ENCODE measurements around the gene SNX12.
A peak's percentile ranks its signal among the peaks of the same experiment; 100 is the strongest.

The SNX12 gene

DNA sequence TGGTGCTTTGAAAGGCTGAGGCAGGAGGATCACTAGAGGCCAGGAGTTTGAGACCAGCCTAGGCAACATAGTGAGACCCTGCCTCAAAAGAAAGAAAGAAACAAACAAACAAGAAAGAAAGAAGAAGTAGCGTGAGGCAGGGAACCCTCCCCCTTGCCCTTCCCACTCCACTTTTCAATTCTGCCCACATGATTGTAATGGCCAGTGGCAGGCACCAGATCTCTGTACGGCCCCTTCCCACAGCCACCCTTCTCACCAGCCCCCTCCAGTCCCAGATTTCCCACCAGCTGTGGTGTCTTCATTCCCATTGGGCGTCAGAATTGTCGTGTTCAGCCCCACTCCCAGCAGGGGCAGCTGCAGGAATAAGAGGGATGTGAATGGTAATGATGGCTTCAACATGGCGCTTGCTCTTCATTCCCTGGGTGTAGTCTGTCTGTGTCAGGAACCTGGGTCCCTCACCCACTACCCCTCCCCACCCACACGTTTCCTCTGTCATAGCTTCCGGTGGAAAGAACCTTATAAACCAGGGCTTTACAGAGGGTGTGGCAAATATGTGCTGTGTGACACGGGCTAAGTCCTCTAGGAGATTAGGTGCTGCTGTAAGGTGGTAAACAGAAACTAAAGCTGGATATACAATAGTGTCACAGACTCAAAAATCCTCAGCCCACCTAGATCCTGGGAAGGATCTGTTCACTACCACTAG, 43.2 kb upstream of the SNX12 start, which contains the start of gene IL2RG:
TSS of gene IL2RG (minus strand) at position 437 of the 703 bp plus-strand sequence. CDS start at position 399, 38 bp downstream.
- Histone ChIP-seq H3K4me3 (replicated peaks; ENCODE audit: insufficient read depth, low read length) (no peak within 1 kb of the TSS), H3K27ac (replicated peaks) (peak within 1 kb of the TSS; percentile 84), H3K27me3 (ENCODE audit: insufficient read depth, poor library complexity, severe bottlenecking) (no peaks in the 10 kb centered on the region)
- TF ChIP-seq GABPA (IDR thresholded peaks at IDR 0.05; ENCODE audit: low read depth) = no peak
- TF ChIP-seq POLR2AphosphoS5 (IDR thresholded peaks at IDR 0.05; ENCODE audit: low read depth) = peak; percentile 54
- peak in 1 of 2 experiments; percentile 74 for DNase-seq (ENCODE audit: low read depth in 1 of 2, low spot score in 1 of 2)

DNA sequence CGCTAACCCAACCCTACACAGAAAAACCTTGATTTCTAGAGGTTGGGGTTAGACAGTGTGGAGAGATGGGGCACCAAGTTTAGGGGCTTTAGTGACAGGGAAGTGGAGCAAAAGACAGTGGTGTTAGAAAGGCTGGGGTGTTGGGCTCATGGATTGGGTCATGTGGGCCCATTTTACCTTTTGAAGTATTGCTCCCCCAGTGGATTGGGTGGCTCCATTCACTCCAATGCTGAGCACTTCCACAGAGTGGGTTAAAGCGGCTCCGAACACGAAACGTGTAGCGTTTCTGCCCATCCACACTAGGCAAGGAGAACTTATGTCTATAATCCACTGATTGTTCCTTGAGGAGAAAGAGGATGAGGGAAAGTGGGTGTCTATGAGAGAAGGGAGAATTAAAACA, 40.9 kb upstream of the SNX12 start:
- no peak for DNase-seq (ENCODE audit: low read depth in 1 of 2, low spot score in 1 of 2)
- TF ChIP-seq SPI1 (IDR thresholded peaks at IDR 0.05; ENCODE audit: borderline replicate concordance, low read depth) (no peak), CTCF (IDR thresholded peaks at IDR 0.05; ENCODE audit: insufficient read depth, low read length) (no peak), GABPA (IDR thresholded peaks at IDR 0.05; ENCODE audit: low read depth) (no peak), POLR2AphosphoS5 (IDR thresholded peaks at IDR 0.05; ENCODE audit: low read depth) (no peak)
- TF ChIP-seq, protein P1, sequence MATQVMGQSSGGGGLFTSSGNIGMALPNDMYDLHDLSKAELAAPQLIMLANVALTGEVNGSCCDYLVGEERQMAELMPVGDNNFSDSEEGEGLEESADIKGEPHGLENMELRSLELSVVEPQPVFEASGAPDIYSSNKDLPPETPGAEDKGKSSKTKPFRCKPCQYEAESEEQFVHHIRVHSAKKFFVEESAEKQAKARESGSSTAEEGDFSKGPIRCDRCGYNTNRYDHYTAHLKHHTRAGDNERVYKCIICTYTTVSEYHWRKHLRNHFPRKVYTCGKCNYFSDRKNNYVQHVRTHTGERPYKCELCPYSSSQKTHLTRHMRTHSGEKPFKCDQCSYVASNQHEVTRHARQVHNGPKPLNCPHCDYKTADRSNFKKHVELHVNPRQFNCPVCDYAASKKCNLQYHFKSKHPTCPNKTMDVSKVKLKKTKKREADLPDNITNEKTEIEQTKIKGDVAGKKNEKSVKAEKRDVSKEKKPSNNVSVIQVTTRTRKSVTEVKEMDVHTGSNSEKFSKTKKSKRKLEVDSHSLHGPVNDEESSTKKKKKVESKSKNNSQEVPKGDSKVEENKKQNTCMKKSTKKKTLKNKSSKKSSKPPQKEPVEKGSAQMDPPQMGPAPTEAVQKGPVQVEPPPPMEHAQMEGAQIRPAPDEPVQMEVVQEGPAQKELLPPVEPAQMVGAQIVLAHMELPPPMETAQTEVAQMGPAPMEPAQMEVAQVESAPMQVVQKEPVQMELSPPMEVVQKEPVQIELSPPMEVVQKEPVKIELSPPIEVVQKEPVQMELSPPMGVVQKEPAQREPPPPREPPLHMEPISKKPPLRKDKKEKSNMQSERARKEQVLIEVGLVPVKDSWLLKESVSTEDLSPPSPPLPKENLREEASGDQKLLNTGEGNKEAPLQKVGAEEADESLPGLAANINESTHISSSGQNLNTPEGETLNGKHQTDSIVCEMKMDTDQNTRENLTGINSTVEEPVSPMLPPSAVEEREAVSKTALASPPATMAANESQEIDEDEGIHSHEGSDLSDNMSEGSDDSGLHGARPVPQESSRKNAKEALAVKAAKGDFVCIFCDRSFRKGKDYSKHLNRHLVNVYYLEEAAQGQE (IDR thresholded peaks at IDR 0.05; ENCODE audit: insufficient replicate concordance, low read depth) = no peak
- H3K4me3 ChIP-seq (replicated peaks; ENCODE audit: insufficient read depth, low read length) = no peak overlapping the region
- H3K27me3 ChIP-seq (ENCODE audit: insufficient read depth, poor library complexity, severe bottlenecking) = no peaks in the 10 kb centered on the region
- peak overlapping the region; percentile 84 for H3K27ac ChIP-seq (replicated peaks)

- peak in 1 of 2 experiments; percentile 79 for DNase-seq (ENCODE audit: low read depth in 1 of 2, low spot score in 1 of 2)
- peak; percentile 71 for TF ChIP-seq POLR2AphosphoS5 (IDR thresholded peaks at IDR 0.05; ENCODE audit: low read depth)
- no peak for TF ChIP-seq SPI1 (IDR thresholded peaks at IDR 0.05; ENCODE audit: borderline replicate concordance, low read depth)
- TF ChIP-seq CTCF (IDR thresholded peaks at IDR 0.05; ENCODE audit: insufficient read depth, low read length) = no peak
- no peak for TF ChIP-seq GABPA (IDR thresholded peaks at IDR 0.05; ENCODE audit: low read depth)
- H3K27me3 ChIP-seq (ENCODE audit: insufficient read depth, poor library complexity, severe bottlenecking) = no peaks in the 10 kb centered on the region
- no peak overlapping the region for H3K4me3 ChIP-seq (replicated peaks; ENCODE audit: insufficient read depth, low read length)
- peak overlapping the region; percentile 84 for H3K27ac ChIP-seq (replicated peaks)
These were observed 39.7 kb upstream of the SNX12 start for GRCh38 chrX:71107762-71108360.

DNA sequence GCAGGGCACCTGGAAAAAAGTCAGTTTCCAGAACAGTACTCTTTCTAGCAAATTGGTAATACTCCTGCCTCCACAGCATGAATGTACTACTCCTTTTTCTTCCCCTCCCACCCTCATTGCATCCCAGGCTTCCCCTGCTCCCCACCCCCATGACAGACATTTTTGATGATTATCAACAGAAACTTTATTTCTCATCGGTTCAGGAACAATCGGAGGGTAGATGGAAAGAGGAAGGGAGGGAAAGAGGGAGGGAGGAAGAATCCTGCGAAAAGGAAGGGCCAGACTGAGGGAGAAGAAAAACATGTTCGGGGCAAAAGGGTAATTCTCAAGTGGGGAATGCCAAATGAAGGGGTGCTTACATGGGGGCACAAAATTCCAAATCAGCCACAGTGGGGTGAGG, 39.1 kb upstream of the SNX12 start:
- TF ChIP-seq CTCF (IDR thresholded peaks at IDR 0.05; ENCODE audit: insufficient read depth, low read length) (no peak), GABPA (IDR thresholded peaks at IDR 0.05; ENCODE audit: low read depth) (no peak), POLR2AphosphoS5 (IDR thresholded peaks at IDR 0.05; ENCODE audit: low read depth) (no peak), SPI1 (IDR thresholded peaks at IDR 0.05; ENCODE audit: borderline replicate concordance, low read depth) (no peak)
- TF ChIP-seq, protein P1 (IDR thresholded peaks at IDR 0.05; ENCODE audit: insufficient replicate concordance, low read depth) = no peak
- Histone ChIP-seq H3K27me3 (ENCODE audit: insufficient read depth, poor library complexity, severe bottlenecking) (no peaks in the 10 kb centered on the region), H3K4me3 (replicated peaks; ENCODE audit: insufficient read depth, low read length) (no peak overlapping the region), H3K27ac (replicated peaks) (peak overlapping the region; percentile 84)
- no peak for DNase-seq (ENCODE audit: low read depth in 1 of 2, low spot score in 1 of 2)

Data from HL-60 (cell line).